ENCODE results near the gene SMAD3. TPM values are rescaled to one million over a fixed set of nuclear protein-coding genes. Genes with fewer than 3 reads are reported as not detected.

Gene SMAD3
- total and polyA plus RNA-seq, 2 of the 8 experiments (the other 6 are each of a cell fraction or from before 2014, with no cell fraction given), result 10.1 to 12.4 TPM

GRCh38 chr15:67212684-67213367 lies 147.4 kb downstream of the SMAD3 start:
- Histone ChIP-seq H3K56ac (replicated peaks; ENCODE audit: insufficient read length, low read depth, low read length) (no peak overlapping the region), H3K9ac (replicated peaks in 1 of 4; ENCODE audit: extremely low read depth in 1 of 4, low read depth in 3 of 4, low read length in 3 of 4) (no peak overlapping the region), H2AK5ac (ENCODE audit: low read depth, low read length) (no peak overlapping the region), H3K27ac (ENCODE audit: low read depth, low read length) (no peak overlapping the region), H3K4me1 (replicated peaks in 1 of 4; ENCODE audit: control insufficient read depth in 3 of 4, insufficient read depth in 4 of 4, low read length in 3 of 4) (no peaks in the 10 kb centered on the region), H3K23me2 (ENCODE audit: low read depth, low read length) (no peaks in the 10 kb centered on the region), H3K27me3 (replicated peaks in 1 of 4; ENCODE audit: control insufficient read depth in 3 of 4, extremely low read depth in 1 of 4, insufficient read depth in 3 of 4, low read length in 3 of 4) (no peaks in the 10 kb centered on the region), H3K4me3 (ENCODE audit: extremely low read depth in 1 of 4, insufficient read depth in 2 of 4, low read depth in 3 of 4, low read length in 4 of 4) (no peak overlapping the region), H2BK20ac (ENCODE audit: low read length) (no peak overlapping the region), H2BK120ac (replicated peaks; ENCODE audit: low read depth, low read length) (no peak overlapping the region), H2BK12ac (ENCODE audit: low read depth, low read length) (no peak overlapping the region), H2BK5ac (ENCODE audit: low read depth, low read length) (no peak overlapping the region), H3K9me3 (ENCODE audit: insufficient read depth in 2 of 2, low read depth in 1 of 2, low read length in 1 of 2) (no peaks in the 10 kb centered on the region), H2AFZ (ENCODE audit: low read length) (no peak overlapping the region), H3K36me3 (ENCODE audit: control insufficient read depth in 2 of 4, insufficient read depth in 4 of 4, low read length in 3 of 4) (peaks cover 0 to 4% (median 2%) of the 10 kb centered on the region in 4 experiments; a peak in 4 of 8 replicates), H4K8ac (ENCODE audit: extremely low read depth, insufficient read depth, low read length) (no peak overlapping the region), H4K20me1 (replicated peaks in 1 of 2; ENCODE audit: control insufficient read depth in 1 of 2, insufficient read depth in 2 of 2, low read length in 2 of 2) (no peaks in the 10 kb centered on the region), H3K14ac (ENCODE audit: insufficient read length) (no peak overlapping the region), H3K79me2 (ENCODE audit: control insufficient read depth in 1 of 2, insufficient read depth in 2 of 2, low read length in 2 of 2) (no peaks in the 10 kb centered on the region), H3K4me2 (ENCODE audit: insufficient read depth in 1 of 2, low read depth in 2 of 2, low read length in 2 of 2) (no peak overlapping the region), H2BK15ac (ENCODE audit: low read length) (no peak overlapping the region), H3K79me1 (ENCODE audit: low read depth, low read length) (no peaks in the 10 kb centered on the region), H3K23ac (ENCODE audit: insufficient read length) (no peak overlapping the region), H4K5ac (ENCODE audit: insufficient read length, low read depth, low read length) (no peak overlapping the region), H3K18ac (ENCODE audit: extremely low read depth, low read length) (no peak overlapping the region), H4K91ac (replicated peaks; ENCODE audit: insufficient read length, low read length) (no peak overlapping the region), H3K4ac (replicated peaks; ENCODE audit: insufficient read length, low read depth, low read length) (no peak overlapping the region)
- FAIRE-seq (no peak), DNase-seq (ENCODE audit: low read depth in 1 of 2, low spot score in 2 of 2) (no peak)
- 85% methylated on average over 4 of the region's 4 CpGs; no CpG with 5 or more reads in 1 of the 2 experiments for WGBS, 2 experiments (ENCODE audit: extremely low coverage in 1 of 2, insufficient coverage in 1 of 2, insufficient read length in 1 of 2, insufficient replicate concordance in 2 of 2, low coverage in 1 of 2, low lambda C conversion rate in 2 of 2, missing lambda C conversion rate in 1 of 2)
- ChIA-PET CTCF (ENCODE audit: partially characterized antibody) (no interaction called here), POLR2A (ENCODE audit: partially characterized antibody) (no interaction called here)
- no peak for TF ChIP-seq BRCA1 (IDR thresholded peaks at IDR 0.05; ENCODE audit: low read depth, low read length)

Data from H1 (cell line).